ENCODE results near the gene LRRN2.

Gene LRRN2

DNA sequence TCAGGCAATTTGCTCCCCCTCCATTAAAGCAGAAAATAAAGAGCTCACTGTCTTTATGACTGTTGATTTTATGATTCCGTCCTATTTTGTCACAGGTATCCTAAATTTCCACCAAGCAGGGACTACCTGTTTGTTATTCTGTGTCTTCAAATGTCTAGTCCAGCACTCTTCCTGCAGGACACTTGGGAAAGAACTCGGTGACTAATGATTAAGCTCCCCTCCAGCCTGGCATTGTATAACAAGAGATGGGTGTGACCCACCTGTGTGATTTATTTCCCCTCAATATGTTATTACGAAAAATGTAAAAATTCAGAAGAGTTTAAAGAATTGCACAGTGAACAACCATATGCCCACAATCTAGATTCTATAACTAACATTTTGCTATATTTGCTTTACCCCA, 42.9 kb upstream of the LRRN2 start:
- TF ChIP-seq, protein P1, sequence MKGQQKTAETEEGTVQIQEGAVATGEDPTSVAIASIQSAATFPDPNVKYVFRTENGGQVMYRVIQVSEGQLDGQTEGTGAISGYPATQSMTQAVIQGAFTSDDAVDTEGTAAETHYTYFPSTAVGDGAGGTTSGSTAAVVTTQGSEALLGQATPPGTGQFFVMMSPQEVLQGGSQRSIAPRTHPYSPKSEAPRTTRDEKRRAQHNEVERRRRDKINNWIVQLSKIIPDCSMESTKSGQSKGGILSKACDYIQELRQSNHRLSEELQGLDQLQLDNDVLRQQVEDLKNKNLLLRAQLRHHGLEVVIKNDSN (IDR thresholded peaks at IDR 0.05) = no peak
- TF ChIP-seq CEBPB (IDR thresholded peaks at IDR 0.05) (no peak), NFIC (IDR thresholded peaks at IDR 0.05) (no peak), YY1 (IDR thresholded peaks at IDR 0.05; ENCODE audit: low read depth) (no peak), ZBTB7A (IDR thresholded peaks at IDR 0.05; ENCODE audit: low read depth) (no peak), TCF12 (IDR thresholded peaks at IDR 0.05; ENCODE audit: low read depth) (no peak), CREB1 (IDR thresholded peaks at IDR 0.05; ENCODE audit: low read depth) (no peak), EGR1 (IDR thresholded peaks at IDR 0.05) (no peak), TEAD4 (IDR thresholded peaks at IDR 0.05) (no peak), FOXM1 (IDR thresholded peaks at IDR 0.05; ENCODE audit: borderline replicate concordance, low read depth) (no peak), EP300 (IDR thresholded peaks at IDR 0.05; ENCODE audit: borderline replicate concordance) (no peak), RAD21 (IDR thresholded peaks at IDR 0.05; ENCODE audit: low read depth) (no peak), TAF1 (IDR thresholded peaks at IDR 0.05; ENCODE audit: low read depth) (no peak)
- TF ChIP-seq, protein P2, sequence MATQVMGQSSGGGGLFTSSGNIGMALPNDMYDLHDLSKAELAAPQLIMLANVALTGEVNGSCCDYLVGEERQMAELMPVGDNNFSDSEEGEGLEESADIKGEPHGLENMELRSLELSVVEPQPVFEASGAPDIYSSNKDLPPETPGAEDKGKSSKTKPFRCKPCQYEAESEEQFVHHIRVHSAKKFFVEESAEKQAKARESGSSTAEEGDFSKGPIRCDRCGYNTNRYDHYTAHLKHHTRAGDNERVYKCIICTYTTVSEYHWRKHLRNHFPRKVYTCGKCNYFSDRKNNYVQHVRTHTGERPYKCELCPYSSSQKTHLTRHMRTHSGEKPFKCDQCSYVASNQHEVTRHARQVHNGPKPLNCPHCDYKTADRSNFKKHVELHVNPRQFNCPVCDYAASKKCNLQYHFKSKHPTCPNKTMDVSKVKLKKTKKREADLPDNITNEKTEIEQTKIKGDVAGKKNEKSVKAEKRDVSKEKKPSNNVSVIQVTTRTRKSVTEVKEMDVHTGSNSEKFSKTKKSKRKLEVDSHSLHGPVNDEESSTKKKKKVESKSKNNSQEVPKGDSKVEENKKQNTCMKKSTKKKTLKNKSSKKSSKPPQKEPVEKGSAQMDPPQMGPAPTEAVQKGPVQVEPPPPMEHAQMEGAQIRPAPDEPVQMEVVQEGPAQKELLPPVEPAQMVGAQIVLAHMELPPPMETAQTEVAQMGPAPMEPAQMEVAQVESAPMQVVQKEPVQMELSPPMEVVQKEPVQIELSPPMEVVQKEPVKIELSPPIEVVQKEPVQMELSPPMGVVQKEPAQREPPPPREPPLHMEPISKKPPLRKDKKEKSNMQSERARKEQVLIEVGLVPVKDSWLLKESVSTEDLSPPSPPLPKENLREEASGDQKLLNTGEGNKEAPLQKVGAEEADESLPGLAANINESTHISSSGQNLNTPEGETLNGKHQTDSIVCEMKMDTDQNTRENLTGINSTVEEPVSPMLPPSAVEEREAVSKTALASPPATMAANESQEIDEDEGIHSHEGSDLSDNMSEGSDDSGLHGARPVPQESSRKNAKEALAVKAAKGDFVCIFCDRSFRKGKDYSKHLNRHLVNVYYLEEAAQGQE (IDR thresholded peaks at IDR 0.05; ENCODE audit: low read depth) = no peak
- TF ChIP-seq, protein P3, sequence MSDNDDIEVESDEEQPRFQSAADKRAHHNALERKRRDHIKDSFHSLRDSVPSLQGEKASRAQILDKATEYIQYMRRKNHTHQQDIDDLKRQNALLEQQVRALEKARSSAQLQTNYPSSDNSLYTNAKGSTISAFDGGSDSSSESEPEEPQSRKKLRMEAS (IDR thresholded peaks at IDR 0.05) = no peak

DNA sequence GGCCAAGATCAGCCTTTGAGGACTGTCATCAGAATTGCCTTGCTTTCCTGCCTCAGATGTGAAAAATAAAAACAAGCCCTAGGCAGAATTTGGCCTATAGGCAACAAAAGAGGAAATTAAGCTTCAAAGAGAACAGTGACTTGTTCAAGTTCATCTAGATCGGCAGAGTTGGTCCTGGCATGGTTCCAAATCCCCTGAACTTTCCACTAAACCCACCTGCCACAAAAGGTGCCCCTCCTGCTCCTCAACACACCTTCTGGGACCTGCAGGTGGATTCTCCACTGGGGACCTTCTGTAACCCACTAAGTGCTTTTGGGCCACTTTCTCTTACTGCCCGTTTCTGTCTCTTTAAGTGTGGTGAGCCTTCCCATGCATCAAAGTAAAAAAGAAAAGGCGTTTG, 42.5 kb upstream of the LRRN2 start:
- TF ChIP-seq, protein P2 (IDR thresholded peaks at IDR 0.05; ENCODE audit: low read depth) = no peak
- TF ChIP-seq RAD21 (IDR thresholded peaks at IDR 0.05; ENCODE audit: low read depth) (no peak), CREB1 (IDR thresholded peaks at IDR 0.05; ENCODE audit: low read depth) (no peak), ZBTB7A (IDR thresholded peaks at IDR 0.05; ENCODE audit: low read depth) (no peak), TCF12 (IDR thresholded peaks at IDR 0.05; ENCODE audit: low read depth) (no peak), EP300 (IDR thresholded peaks at IDR 0.05; ENCODE audit: borderline replicate concordance) (no peak), TEAD4 (IDR thresholded peaks at IDR 0.05) (no peak), YY1 (IDR thresholded peaks at IDR 0.05; ENCODE audit: low read depth) (no peak), FOXM1 (IDR thresholded peaks at IDR 0.05; ENCODE audit: borderline replicate concordance, low read depth) (no peak), NFIC (IDR thresholded peaks at IDR 0.05) (no peak), EGR1 (IDR thresholded peaks at IDR 0.05) (no peak), TAF1 (IDR thresholded peaks at IDR 0.05; ENCODE audit: low read depth) (no peak), CEBPB (IDR thresholded peaks at IDR 0.05) (no peak)
- TF ChIP-seq, protein P1 (IDR thresholded peaks at IDR 0.05) = no peak
- TF ChIP-seq, protein P3 (IDR thresholded peaks at IDR 0.05) = no peak

DNA sequence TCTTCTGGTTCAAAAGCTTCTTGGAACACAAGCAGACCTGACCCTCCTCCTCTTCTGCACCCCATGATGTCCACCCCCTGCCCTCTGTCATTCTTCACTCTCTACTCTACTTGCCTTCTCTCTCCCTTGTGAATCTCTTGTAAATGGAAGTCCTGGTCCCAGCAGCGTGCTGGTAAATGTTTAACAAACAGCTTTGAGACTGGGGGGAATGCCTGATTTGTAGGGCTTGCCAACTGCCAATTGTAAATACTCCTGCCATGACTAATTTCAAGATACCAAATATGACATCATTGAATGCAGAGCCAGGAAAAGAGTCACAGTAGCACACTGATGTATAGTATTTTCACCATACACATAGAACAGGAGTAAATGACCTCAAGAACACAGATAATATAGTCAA, 40.9 kb upstream of the LRRN2 start:
- TF ChIP-seq CREB1 (IDR thresholded peaks at IDR 0.05; ENCODE audit: low read depth) = no peak
- TF ChIP-seq TEAD4 (IDR thresholded peaks at IDR 0.05) = no peak
- TF ChIP-seq RAD21 (IDR thresholded peaks at IDR 0.05; ENCODE audit: low read depth) = no peak
- no peak for TF ChIP-seq TAF1 (IDR thresholded peaks at IDR 0.05; ENCODE audit: low read depth)

DNA sequence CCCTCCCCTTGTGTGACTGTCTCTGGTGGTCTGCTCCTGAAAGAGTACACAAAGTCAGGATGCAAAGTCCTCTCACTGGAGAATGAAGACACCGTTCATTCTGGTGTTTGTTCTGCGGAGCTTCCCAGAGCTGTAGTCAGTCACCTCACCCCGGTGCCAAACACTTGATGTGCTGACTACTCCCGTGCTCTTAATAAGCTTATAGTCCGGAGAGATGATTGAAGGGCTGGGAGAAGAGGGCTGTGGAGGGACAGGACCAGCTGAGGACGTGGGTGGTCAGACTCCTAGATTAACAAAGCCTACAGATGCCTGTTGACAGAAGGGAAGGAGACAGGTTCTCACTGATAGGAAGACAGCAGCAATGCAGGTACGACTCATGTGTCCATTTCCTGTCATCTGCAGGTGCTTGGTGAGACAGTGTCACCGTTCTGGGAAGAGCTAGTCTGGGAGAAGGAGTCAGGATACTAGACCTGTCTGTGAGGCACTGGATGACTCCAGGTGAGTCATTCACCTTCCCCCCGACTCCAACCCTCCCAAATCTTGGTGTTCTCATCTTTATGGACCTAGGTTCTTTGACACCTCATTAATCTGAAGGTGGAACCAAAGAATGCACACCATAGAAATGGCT, 40.4 kb upstream of the LRRN2 start:
- TF ChIP-seq, protein P2 (IDR thresholded peaks at IDR 0.05; ENCODE audit: low read depth) = no peak
- TF ChIP-seq CEBPB (IDR thresholded peaks at IDR 0.05) (no peak), NFIC (IDR thresholded peaks at IDR 0.05) (no peak), EGR1 (IDR thresholded peaks at IDR 0.05) (no peak)
- TF ChIP-seq, protein P1 (IDR thresholded peaks at IDR 0.05) = no peak

Measured in Ishikawa (cell line).